ENCODE results near the gene RGMB. TPM values are rescaled to one million over a fixed set of nuclear protein-coding genes. Genes with fewer than 3 reads are reported as not detected.

RGMB gene
- total and polyA plus RNA-seq, 2 of the 13 experiments (the other 11 are each of a cell fraction or from before 2014, with no cell fraction given) = 3.0 to 3.8 TPM

- no peak for TF ChIP-seq FOSL1 (CRISPR knock-in tag; IDR thresholded peaks at IDR 0.05; ENCODE audit: borderline replicate concordance)
- peak; percentile 70; the same call in 1 of the 2 replicates for TF ChIP-seq DMAP1 (CRISPR knock-in tag; IDR thresholded peaks at IDR 0.05)
- no peak for TF ChIP-seq MAFF (IDR thresholded peaks at IDR 0.05; ENCODE audit: low read depth, low read length)
- TF ChIP-seq BRF2 (CRISPR knock-in tag; IDR thresholded peaks at IDR 0.05) = peak; percentile 72; the same call in 1 of the 2 replicates
- TF ChIP-seq CREM (IDR thresholded peaks at IDR 0.05) = no peak; the same call in 1 of the 2 replicates
- no peak for TF ChIP-seq CREM (CRISPR knock-in tag; IDR thresholded peaks at IDR 0.05)
- no peak for TF ChIP-seq ZFYVE20 (CRISPR knock-in tag; IDR thresholded peaks at IDR 0.05; ENCODE audit: borderline replicate concordance, low read depth)
- no peak; the same call in 1 of the 2 replicates for TF ChIP-seq KDM4B (CRISPR knock-in tag; IDR thresholded peaks at IDR 0.05)
- TF ChIP-seq PHF5A (CRISPR knock-in tag; IDR thresholded peaks at IDR 0.05; ENCODE audit: low read depth, unreplicated experiment) = no peak
- no peak for TF ChIP-seq SSRP1 (CRISPR knock-in tag; IDR thresholded peaks at IDR 0.05)
- no peak for TF ChIP-seq ONECUT2 (CRISPR knock-in tag; IDR thresholded peaks at IDR 0.05)
- TF ChIP-seq, protein P1, sequence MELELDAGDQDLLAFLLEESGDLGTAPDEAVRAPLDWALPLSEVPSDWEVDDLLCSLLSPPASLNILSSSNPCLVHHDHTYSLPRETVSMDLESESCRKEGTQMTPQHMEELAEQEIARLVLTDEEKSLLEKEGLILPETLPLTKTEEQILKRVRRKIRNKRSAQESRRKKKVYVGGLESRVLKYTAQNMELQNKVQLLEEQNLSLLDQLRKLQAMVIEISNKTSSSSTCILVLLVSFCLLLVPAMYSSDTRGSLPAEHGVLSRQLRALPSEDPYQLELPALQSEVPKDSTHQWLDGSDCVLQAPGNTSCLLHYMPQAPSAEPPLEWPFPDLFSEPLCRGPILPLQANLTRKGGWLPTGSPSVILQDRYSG (CRISPR knock-in tag; IDR thresholded peaks at IDR 0.05) = peak; percentile 52; the same call in 1 of the 2 replicates
- no peak for TF ChIP-seq ATF6 (CRISPR knock-in tag; conservative IDR thresholded peaks at IDR 0.05)
- no peak; the same call in 1 of the 2 replicates for TF ChIP-seq NR2F2 (IDR thresholded peaks at IDR 0.05; ENCODE audit: borderline replicate concordance, low read depth)
- TF ChIP-seq, protein P2, sequence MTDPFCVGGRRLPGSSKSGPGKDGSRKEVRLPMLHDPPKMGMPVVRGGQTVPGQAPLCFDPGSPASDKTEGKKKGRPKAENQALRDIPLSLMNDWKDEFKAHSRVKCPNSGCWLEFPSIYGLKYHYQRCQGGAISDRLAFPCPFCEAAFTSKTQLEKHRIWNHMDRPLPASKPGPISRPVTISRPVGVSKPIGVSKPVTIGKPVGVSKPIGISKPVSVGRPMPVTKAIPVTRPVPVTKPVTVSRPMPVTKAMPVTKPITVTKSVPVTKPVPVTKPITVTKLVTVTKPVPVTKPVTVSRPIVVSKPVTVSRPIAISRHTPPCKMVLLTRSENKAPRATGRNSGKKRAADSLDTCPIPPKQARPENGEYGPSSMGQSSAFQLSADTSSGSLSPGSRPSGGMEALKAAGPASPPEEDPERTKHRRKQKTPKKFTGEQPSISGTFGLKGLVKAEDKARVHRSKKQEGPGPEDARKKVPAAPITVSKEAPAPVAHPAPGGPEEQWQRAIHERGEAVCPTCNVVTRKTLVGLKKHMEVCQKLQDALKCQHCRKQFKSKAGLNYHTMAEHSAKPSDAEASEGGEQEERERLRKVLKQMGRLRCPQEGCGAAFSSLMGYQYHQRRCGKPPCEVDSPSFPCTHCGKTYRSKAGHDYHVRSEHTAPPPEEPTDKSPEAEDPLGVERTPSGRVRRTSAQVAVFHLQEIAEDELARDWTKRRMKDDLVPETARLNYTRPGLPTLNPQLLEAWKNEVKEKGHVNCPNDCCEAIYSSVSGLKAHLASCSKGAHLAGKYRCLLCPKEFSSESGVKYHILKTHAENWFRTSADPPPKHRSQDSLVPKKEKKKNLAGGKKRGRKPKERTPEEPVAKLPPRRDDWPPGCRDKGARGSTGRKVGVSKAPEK (CRISPR knock-in tag; IDR thresholded peaks at IDR 0.05; ENCODE audit: borderline replicate concordance) = no peak
- no peak for TF ChIP-seq ZNF777 (CRISPR knock-in tag; IDR thresholded peaks at IDR 0.05)
- no peak for TF ChIP-seq ZBTB10 (CRISPR knock-in tag; IDR thresholded peaks at IDR 0.05; ENCODE audit: borderline replicate concordance)
- TF ChIP-seq RFXANK (CRISPR knock-in tag; IDR thresholded peaks at IDR 0.05) = 0 out of 2 replicates have a peak, but pooled peaks have one; percentile 48
- peak; percentile 42; the same call in 1 of the 2 replicates for TF ChIP-seq ISL2 (CRISPR knock-in tag; IDR thresholded peaks at IDR 0.05)
- no peak; the same call in 1 of the 2 replicates for TF ChIP-seq FOXC1 (CRISPR knock-in tag; IDR thresholded peaks at IDR 0.05; ENCODE audit: borderline replicate concordance)
- no peak for TF ChIP-seq ZBTB38 (CRISPR knock-in tag; IDR thresholded peaks at IDR 0.05)
- TF ChIP-seq ZNF496 (CRISPR knock-in tag; IDR thresholded peaks at IDR 0.05; ENCODE audit: insufficient replicate concordance) = no peak
- no peak for TF ChIP-seq SMC3 (IDR thresholded peaks at IDR 0.05; ENCODE audit: low read length)
Measured at GRCh38 chr5:98773214-98773463, 324 bp upstream of the RGMB start (continued).

Data from HepG2 (cell line).